Neural cell (in vitro differentiated cells): Measurements from ENCODE around the gene FAM20C.

Experiments used
- EP300 ChIP-seq: fragments of 450-650 bp; conservative IDR thresholded peaks from 2 replicates; pipeline ENCODE4 v1.6.1; 2014; ENCODE audit warnings: antibody characterized with exemption, mild to moderate bottlenecking, moderate library complexity; ENCODE audit not compliant: poor library complexity, severe bottlenecking
- EZH2 ChIP-seq: fragments of 200-600, 300-800 bp; shearing (Covaris generic), sonication (generic); IDR thresholded peaks from 2 replicates; pipeline ENCODE4 v1.6.1; 2014; ENCODE audit warnings: antibody characterized with exemption, low read length, borderline replicate concordance, mild to moderate bottlenecking; ENCODE audit not compliant: insufficient read depth, poor library complexity, severe bottlenecking
- RAD21 ChIP-seq: fragments of 450-650 bp; conservative IDR thresholded peaks from 2 replicates; pipeline ENCODE4 v1.6.1; 2014; ENCODE audit warnings: antibody characterized with exemption, mild to moderate bottlenecking, moderate library complexity
- TF ChIP-seq, protein P1 (sequence below): fragments of 450-650 bp; IDR thresholded peaks from 2 replicates; pipeline ENCODE4 v1.5.1; 2014; ENCODE audit warnings: antibody characterized with exemption, mild to moderate bottlenecking, moderate library complexity; ENCODE audit not compliant: poor library complexity, severe bottlenecking

DNA sequence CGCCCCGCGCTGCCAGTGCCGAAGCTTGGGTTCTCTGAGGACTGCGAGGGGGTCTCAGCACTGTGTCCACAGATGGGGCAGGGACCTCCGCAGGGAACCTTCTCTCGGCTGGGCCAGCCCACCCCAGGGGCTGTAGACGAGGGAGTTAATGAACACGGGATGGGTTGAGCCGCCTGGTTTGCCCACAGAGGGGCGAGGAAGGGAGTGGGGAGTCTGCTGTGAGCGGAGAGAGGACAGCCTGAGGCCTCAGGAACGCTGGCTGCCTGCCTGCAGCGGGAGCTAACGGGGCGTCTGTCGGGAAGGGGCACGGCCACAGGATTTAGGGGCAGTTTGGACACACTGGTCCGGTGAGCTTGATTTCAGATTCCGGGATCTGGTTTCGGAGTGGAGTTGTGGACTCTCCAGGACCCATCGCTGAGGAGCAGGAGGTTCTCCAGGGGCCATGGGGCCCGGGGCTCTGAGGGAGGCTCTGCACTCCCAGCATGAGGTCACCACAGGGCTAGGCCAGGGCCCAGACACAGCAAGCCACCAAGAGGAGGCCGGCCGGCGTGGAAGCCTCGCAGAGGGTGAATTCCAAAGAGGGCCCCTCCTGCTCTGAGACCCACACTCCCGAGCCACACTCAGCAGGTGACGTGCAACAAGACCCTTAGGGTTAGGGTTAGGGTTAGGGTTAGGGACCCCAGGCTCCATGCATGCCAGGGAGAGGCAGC is 19.0 kb upstream of the FAM20C start:
- TF ChIP-seq EZH2 (no peak), EP300 (no peak), RAD21 (no peak)
- TF ChIP-seq, protein P1, sequence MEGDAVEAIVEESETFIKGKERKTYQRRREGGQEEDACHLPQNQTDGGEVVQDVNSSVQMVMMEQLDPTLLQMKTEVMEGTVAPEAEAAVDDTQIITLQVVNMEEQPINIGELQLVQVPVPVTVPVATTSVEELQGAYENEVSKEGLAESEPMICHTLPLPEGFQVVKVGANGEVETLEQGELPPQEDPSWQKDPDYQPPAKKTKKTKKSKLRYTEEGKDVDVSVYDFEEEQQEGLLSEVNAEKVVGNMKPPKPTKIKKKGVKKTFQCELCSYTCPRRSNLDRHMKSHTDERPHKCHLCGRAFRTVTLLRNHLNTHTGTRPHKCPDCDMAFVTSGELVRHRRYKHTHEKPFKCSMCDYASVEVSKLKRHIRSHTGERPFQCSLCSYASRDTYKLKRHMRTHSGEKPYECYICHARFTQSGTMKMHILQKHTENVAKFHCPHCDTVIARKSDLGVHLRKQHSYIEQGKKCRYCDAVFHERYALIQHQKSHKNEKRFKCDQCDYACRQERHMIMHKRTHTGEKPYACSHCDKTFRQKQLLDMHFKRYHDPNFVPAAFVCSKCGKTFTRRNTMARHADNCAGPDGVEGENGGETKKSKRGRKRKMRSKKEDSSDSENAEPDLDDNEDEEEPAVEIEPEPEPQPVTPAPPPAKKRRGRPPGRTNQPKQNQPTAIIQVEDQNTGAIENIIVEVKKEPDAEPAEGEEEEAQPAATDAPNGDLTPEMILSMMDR = no peak
